Measurements from ENCODE around the gene SIN3B. TPM values are rescaled to one million over a fixed set of nuclear protein-coding genes. Genes with fewer than 3 reads are reported as not detected.

Gene SIN3B
- total and polyA plus RNA-seq, 9 of the 15 experiments (the other 6 are each of a cell fraction or from before 2014, with no cell fraction given), result 0.51 to 34.2 (median 14.3) TPM

- TF ChIP-seq SUPT5H (IDR thresholded peaks at IDR 0.05), result peak; percentile 82
- peak; percentile 74 for TF ChIP-seq POLR2B (IDR thresholded peaks at IDR 0.05; ENCODE audit: low read depth, partially characterized antibody)
- TF ChIP-seq CXXC5 (CRISPR knock-in tag; IDR thresholded peaks at IDR 0.05), result peak; percentile 85
- TF ChIP-seq PHF20 (IDR thresholded peaks at IDR 0.05; ENCODE audit: partially characterized antibody), result peak; percentile 68
- no peak for TF ChIP-seq ZNF347 (CRISPR knock-in tag; IDR thresholded peaks at IDR 0.05; ENCODE audit: low read depth)
- peak; percentile 90 for TF ChIP-seq GMEB1 (CRISPR knock-in tag; IDR thresholded peaks at IDR 0.05)
- TF ChIP-seq RBM39 (optimal IDR thresholded peaks at IDR 0.05; ENCODE audit: low read depth, low read length), result no peak
- peak; percentile 95 for TF ChIP-seq KDM2B (CRISPR knock-in tag; IDR thresholded peaks at IDR 0.05)
- no peak for TF ChIP-seq TSHZ1 (CRISPR knock-in tag; IDR thresholded peaks at IDR 0.05)
- TF ChIP-seq BHLHE40 (IDR thresholded peaks at IDR 0.05; ENCODE audit: low read length), result peak; percentile 41; the same call in 1 of the 2 replicates
- TF ChIP-seq ZNF830 (CRISPR knock-in tag; IDR thresholded peaks at IDR 0.05), result 0 out of 2 replicates have a peak, but pooled peaks have one; percentile 41
- TF ChIP-seq FOSL1 (tag; conservative IDR thresholded peaks at IDR 0.05), result no peak
- no peak for TF ChIP-seq CLOCK (CRISPR knock-in tag; IDR thresholded peaks at IDR 0.05; ENCODE audit: borderline replicate concordance)
- TF ChIP-seq RBFOX2 (IDR thresholded peaks at IDR 0.05; ENCODE audit: low read depth, low read length), result peak; percentile 81
- TF ChIP-seq CGGBP1 (CRISPR knock-in tag; IDR thresholded peaks at IDR 0.05), result no peak
- TF ChIP-seq ARHGAP35 (IDR thresholded peaks at IDR 0.05; ENCODE audit: partially characterized antibody), result no peak
- peak in 1 of 2 experiments; percentile 38; a peak in 1 of 4 replicates for TF ChIP-seq SRF (CRISPR knock-in tag; IDR thresholded peaks at IDR 0.05)
- peak; percentile 69 for TF ChIP-seq VEZF1 (CRISPR knock-in tag; IDR thresholded peaks at IDR 0.05)
Measured at GRCh38 chr19:16897029-16897855, 68.0 kb downstream of the SIN3B start (continued).
